Measurements from ENCODE around the gene PPFIA4.

GRCh38 chr1:203121186-203122015 is 95.1 kb downstream of the PPFIA4 start:
- TF ChIP-seq CTCF (IDR thresholded peaks at IDR 0.05; ENCODE audit: extremely low read depth in 1 of 2, insufficient read depth in 1 of 2, low read depth in 1 of 2, low read length in 2 of 2) (no peak), POLR2A (IDR thresholded peaks at IDR 0.05; ENCODE audit: low read depth, low read length) (no peak), EZH2 (IDR thresholded peaks at IDR 0.05; ENCODE audit: borderline replicate concordance, low read depth, low read length, severe bottlenecking) (no peak), POLR2AphosphoS5 (IDR thresholded peaks at IDR 0.05; ENCODE audit: insufficient read depth, low read depth, low read length) (no peak), JUN (IDR thresholded peaks at IDR 0.05; ENCODE audit: borderline replicate concordance, insufficient read depth, insufficient read length, low read depth) (no peak), GATA2 (IDR thresholded peaks at IDR 0.05; ENCODE audit: insufficient read depth, insufficient read length, low read depth, low read length) (no peak), MYC (IDR thresholded peaks at IDR 0.05; ENCODE audit: low read depth, low read length) (no peak)

Measured in endothelial cell of umbilical vein (primary cell).